ENCODE measurements around the gene ANAPC2. TPM values are rescaled to one million over a fixed set of nuclear protein-coding genes. Genes with fewer than 3 reads are reported as not detected.

ANAPC2 gene
- total RNA-seq, 1 donor from 2014 or later: 18.9 TPM

DNA sequence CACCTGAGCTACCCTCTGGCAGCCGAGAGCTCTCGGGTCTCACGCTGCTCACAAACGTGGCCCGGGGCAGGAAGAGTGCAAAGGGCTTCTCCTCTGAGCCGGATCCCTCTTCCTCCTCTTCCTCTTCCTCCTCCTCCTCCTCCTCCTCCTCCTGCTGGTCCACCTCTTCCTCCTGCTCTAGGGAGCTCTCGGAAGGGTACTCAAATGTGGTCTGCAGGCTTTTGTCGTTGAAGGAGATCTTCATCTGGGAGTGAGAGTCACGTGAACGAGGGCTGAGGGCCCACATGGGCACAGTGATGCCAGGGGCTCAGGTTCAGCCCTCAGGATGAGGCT lies 4.1 kb upstream of the ANAPC2 start:
- no peaks in the 10 kb centered on the region for H3K36me3 ChIP-seq
- H3K36me3 Mint-ChIP-seq: no peaks in the 10 kb centered on the region
- H3K27me3 Mint-ChIP-seq (ENCODE audit: insufficient read depth, low read depth): peaks cover 6% of the 10 kb centered on the region
- peaks cover 9% of the 10 kb centered on the region for H3K79me2 ChIP-seq (ENCODE audit: low read depth)
- H3K4me1 ChIP-seq: peaks cover 3% of the 10 kb centered on the region
- H3K4me3 ChIP-seq: no peak overlapping the region
- DNase-seq (ENCODE audit: low spot score): no peak
- H3K27ac ChIP-seq: no peak overlapping the region
- no peaks in the 10 kb centered on the region for H3K9me3 Mint-ChIP-seq
- no peak overlapping the region for H3K4me2 ChIP-seq
- H3K9me3 ChIP-seq (ENCODE audit: low read depth): no peaks in the 10 kb centered on the region
- no peak overlapping the region for H3K9ac ChIP-seq
- H3K4me1 Mint-ChIP-seq: peaks cover 26% of the 10 kb centered on the region
- H3K27me3 ChIP-seq: no peaks in the 10 kb centered on the region
- H3K27ac Mint-ChIP-seq: no peak overlapping the region
- H3K4me3 Mint-ChIP-seq: no peak overlapping the region
- TF ChIP-seq, protein P1, sequence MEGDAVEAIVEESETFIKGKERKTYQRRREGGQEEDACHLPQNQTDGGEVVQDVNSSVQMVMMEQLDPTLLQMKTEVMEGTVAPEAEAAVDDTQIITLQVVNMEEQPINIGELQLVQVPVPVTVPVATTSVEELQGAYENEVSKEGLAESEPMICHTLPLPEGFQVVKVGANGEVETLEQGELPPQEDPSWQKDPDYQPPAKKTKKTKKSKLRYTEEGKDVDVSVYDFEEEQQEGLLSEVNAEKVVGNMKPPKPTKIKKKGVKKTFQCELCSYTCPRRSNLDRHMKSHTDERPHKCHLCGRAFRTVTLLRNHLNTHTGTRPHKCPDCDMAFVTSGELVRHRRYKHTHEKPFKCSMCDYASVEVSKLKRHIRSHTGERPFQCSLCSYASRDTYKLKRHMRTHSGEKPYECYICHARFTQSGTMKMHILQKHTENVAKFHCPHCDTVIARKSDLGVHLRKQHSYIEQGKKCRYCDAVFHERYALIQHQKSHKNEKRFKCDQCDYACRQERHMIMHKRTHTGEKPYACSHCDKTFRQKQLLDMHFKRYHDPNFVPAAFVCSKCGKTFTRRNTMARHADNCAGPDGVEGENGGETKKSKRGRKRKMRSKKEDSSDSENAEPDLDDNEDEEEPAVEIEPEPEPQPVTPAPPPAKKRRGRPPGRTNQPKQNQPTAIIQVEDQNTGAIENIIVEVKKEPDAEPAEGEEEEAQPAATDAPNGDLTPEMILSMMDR (IDR thresholded peaks at IDR 0.05): no peak
- TF ChIP-seq EZH2 (IDR thresholded peaks at IDR 0.05): no peak
- TF ChIP-seq EZH2phosphoT487 (IDR thresholded peaks at IDR 0.05): no peak
- peaks cover 10% of the 10 kb centered on the region for H3F3A ChIP-seq (ENCODE audit: low read depth)
- peaks cover 58% of the 10 kb centered on the region for H4K20me1 ChIP-seq (ENCODE audit: low read depth)
- H2AFZ ChIP-seq (replicated peaks): no peak overlapping the region

DNA sequence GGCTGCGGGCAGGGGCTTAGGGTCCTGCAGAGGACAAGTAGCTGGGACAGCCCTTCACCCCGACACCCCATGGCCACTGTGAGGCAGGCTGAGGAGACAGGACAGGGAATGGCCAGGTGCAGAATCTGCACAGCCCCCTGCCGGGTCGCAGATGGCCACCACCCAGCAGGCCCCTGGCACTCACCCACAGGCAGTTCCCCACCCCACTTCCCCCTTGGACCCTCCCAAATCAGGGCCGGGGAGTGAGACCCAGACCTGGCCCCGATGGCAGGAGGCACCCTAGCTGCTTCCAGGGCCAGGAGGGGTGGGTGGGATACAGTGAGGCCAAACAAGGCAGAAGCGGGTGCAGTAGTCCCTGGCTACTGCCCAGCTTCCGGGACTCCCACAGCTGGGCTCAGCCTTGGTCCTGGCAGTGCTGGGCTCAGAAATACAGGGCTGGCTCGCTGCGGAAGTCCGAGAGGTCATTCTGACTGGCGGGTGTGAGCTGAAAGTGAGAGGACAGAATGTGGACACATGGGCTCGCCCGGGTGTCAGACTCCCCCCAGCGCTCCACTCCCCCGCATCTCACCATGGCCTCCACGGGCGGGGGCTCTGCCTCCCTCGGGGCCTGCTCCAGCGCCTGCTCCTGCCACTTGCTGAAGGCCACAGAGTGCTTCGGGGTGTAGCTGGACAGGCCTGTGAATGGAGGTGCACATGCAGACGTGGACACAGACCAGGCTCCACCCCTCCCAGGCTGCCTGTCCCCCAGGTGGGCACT lies 3.5 kb upstream of the ANAPC2 start:
- Histone ChIP-seq H3K36me3 (no peaks in the 10 kb centered on the region), H3K9ac (no peak overlapping the region)

DNA sequence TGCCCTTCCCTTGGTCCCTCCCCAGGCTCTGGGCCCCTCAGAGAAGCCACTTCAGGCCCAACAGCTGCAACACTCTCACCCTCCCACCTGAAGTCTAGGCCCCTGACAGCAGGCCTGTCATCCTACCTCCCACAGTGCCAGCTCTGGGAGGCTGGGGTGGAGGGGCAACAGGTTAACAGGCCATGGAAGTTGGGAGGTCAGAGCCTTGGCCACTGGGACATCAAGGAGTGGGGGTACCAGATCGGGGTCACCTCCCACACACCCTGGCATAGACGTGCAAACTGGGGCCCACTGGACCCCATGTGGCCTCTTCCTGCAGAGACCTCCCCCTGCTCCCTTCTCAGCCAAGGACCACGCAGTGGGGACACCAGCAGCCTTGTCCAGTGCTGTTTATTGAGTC lies 2.9 kb upstream of the ANAPC2 start:
- Histone ChIP-seq H3K79me2 (ENCODE audit: low read depth) (peaks cover 20% of the 10 kb centered on the region), H3K36me3 (no peaks in the 10 kb centered on the region), H3K27ac (no peak overlapping the region), H3K4me2 (no peak overlapping the region), H3K9ac (no peak overlapping the region), H4K20me1 (ENCODE audit: low read depth) (peaks cover 46% of the 10 kb centered on the region), H3K27me3 (no peaks in the 10 kb centered on the region), H3F3A (ENCODE audit: low read depth) (peaks cover 10% of the 10 kb centered on the region), H3K4me3 (no peak overlapping the region), H2AFZ (replicated peaks) (no peak overlapping the region), H3K9me3 (ENCODE audit: low read depth) (no peaks in the 10 kb centered on the region), H3K4me1 (peaks cover 5% of the 10 kb centered on the region)
- no peaks in the 10 kb centered on the region for H3K9me3 Mint-ChIP-seq
- no peaks in the 10 kb centered on the region for H3K36me3 Mint-ChIP-seq
- TF ChIP-seq, protein P1 (IDR thresholded peaks at IDR 0.05): no peak
- no peak for DNase-seq (ENCODE audit: low spot score)
- H3K4me1 Mint-ChIP-seq: peaks cover 33% of the 10 kb centered on the region
- H3K27me3 Mint-ChIP-seq (ENCODE audit: insufficient read depth, low read depth): peaks cover 6% of the 10 kb centered on the region
- no peak overlapping the region for H3K27ac Mint-ChIP-seq
- no peak overlapping the region for H3K4me3 Mint-ChIP-seq

More for the DNA sequence above, 3.5 kb upstream of the ANAPC2 start:
- Histone ChIP-seq H3K79me2 (ENCODE audit: low read depth) (peaks cover 14% of the 10 kb centered on the region), H3K4me2 (no peak overlapping the region), H3K27me3 (no peaks in the 10 kb centered on the region), H3K27ac (no peak overlapping the region), H2AFZ (replicated peaks) (no peak overlapping the region), H3K9me3 (ENCODE audit: low read depth) (no peaks in the 10 kb centered on the region), H3K4me3 (no peak overlapping the region), H3K4me1 (peaks cover 5% of the 10 kb centered on the region), H3F3A (ENCODE audit: low read depth) (peaks cover 10% of the 10 kb centered on the region), H4K20me1 (ENCODE audit: low read depth) (peaks cover 53% of the 10 kb centered on the region)
- H3K4me1 Mint-ChIP-seq: peaks cover 29% of the 10 kb centered on the region
- no peaks in the 10 kb centered on the region for H3K9me3 Mint-ChIP-seq
- no peak for DNase-seq (ENCODE audit: low spot score)
- no peak overlapping the region for H3K27ac Mint-ChIP-seq
- peaks cover 6% of the 10 kb centered on the region for H3K27me3 Mint-ChIP-seq (ENCODE audit: insufficient read depth, low read depth)
- no peak overlapping the region for H3K4me3 Mint-ChIP-seq
- no peaks in the 10 kb centered on the region for H3K36me3 Mint-ChIP-seq
- TF ChIP-seq, protein P1 (IDR thresholded peaks at IDR 0.05): no peak
- TF ChIP-seq EZH2phosphoT487 (IDR thresholded peaks at IDR 0.05) (no peak), EZH2 (IDR thresholded peaks at IDR 0.05) (no peak)
